ENCODE results near the gene P2RX7.

The P2RX7 gene

GRCh38 chr12:121095544-121096198, 37.0 kb upstream of the P2RX7 start:
- FAIRE-seq, result no peak
- peak; percentile 80 for DNase-seq (ENCODE audit: insufficient read length, low spot score)

GRCh38 chr12:121096199-121096798, 36.4 kb upstream of the P2RX7 start:
- no peak for DNase-seq (ENCODE audit: insufficient read length, low spot score)
- no peak for FAIRE-seq
- no peak for TF ChIP-seq CTCF (IDR thresholded peaks at IDR 0.05; ENCODE audit: insufficient read depth, missing control alignments)

More at GRCh38 chr12:121095544-121096198, 37.0 kb upstream of the P2RX7 start:
- peak; percentile 58 for TF ChIP-seq CTCF (IDR thresholded peaks at IDR 0.05; ENCODE audit: insufficient read depth, missing control alignments)

GRCh38 chr12:121099779-121100178, 32.9 kb upstream of the P2RX7 start:
- no peak for FAIRE-seq

GRCh38 chr12:121102307-121102706, 30.4 kb upstream of the P2RX7 start:
- TF ChIP-seq CTCF (IDR thresholded peaks at IDR 0.05; ENCODE audit: insufficient read depth, missing control alignments), result no peak
- FAIRE-seq (no peak), DNase-seq (ENCODE audit: insufficient read length, low spot score) (no peak)

More at GRCh38 chr12:121099779-121100178, 32.9 kb upstream of the P2RX7 start:
- TF ChIP-seq CTCF (IDR thresholded peaks at IDR 0.05; ENCODE audit: insufficient read depth, missing control alignments), result no peak
- DNase-seq (ENCODE audit: insufficient read length, low spot score), result no peak

GRCh38 chr12:121107681-121108080, 25.0 kb upstream of the P2RX7 start:
- no peak for DNase-seq (ENCODE audit: insufficient read length, low spot score)
- no peak for FAIRE-seq
- TF ChIP-seq CTCF (IDR thresholded peaks at IDR 0.05; ENCODE audit: insufficient read depth, missing control alignments), result no peak

- DNase-seq (ENCODE audit: insufficient read length, low spot score) (no peak), FAIRE-seq (no peak)
- no peak for TF ChIP-seq CTCF (IDR thresholded peaks at IDR 0.05; ENCODE audit: insufficient read depth, missing control alignments)
Measured at GRCh38 chr12:121108492-121108891, 24.2 kb upstream of the P2RX7 start.

Measured in D721Med (cell line).